Dedifferentiated amniotic fluid mesenchymal stem cell (primary cell): Measurements from ENCODE around the gene BCAS4.
"Not testable (repeated sequence)": the region's sequence is repeated elsewhere in the genome, so short reads cannot be mapped to it uniquely, and the experiment has no call there.

Source experiments
- DNase-seq: peaks from one replicate; pipeline ENCODE4 v3.0.0-alpha.2; 2016; ENCODE audit errors: extremely low spot score

The BCAS4 gene

GRCh38 chr20:50799176-50799889 is 4.5 kb downstream of the BCAS4 start:
- no peak for DNase-seq

DNA sequence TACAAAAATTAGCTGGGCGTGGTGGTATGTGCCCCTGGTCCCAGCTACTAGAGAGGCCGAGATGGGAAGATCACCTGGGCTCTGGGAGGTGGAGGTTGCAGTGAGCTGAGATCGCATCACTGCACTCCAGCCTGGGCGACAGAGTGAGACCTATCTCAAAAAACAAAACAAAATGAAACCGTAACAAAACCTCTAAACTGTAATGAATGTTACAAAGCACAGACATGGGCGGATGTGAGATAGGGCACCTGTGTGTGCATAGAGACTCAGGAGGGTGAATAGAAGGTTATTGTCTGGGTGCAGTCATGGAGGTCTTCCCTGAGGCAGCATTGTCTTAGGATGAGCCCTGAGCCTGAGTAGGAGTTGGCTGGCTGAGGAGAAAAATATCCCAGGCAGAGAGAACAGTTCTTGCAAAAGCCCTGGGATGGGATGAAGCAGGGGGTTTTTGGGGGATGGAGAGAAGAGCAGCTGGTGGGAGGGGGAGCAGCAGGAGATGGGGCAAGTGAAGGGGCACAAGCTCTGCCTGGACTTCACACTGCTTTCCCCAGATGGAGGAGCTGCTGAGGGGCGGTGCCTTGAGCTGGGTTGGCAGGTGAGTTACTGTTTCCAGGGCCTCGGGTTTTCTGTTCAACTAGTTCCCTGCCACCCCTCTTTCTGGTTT is 5.2 kb downstream of the BCAS4 start:
- DNase-seq: no peak

DNA sequence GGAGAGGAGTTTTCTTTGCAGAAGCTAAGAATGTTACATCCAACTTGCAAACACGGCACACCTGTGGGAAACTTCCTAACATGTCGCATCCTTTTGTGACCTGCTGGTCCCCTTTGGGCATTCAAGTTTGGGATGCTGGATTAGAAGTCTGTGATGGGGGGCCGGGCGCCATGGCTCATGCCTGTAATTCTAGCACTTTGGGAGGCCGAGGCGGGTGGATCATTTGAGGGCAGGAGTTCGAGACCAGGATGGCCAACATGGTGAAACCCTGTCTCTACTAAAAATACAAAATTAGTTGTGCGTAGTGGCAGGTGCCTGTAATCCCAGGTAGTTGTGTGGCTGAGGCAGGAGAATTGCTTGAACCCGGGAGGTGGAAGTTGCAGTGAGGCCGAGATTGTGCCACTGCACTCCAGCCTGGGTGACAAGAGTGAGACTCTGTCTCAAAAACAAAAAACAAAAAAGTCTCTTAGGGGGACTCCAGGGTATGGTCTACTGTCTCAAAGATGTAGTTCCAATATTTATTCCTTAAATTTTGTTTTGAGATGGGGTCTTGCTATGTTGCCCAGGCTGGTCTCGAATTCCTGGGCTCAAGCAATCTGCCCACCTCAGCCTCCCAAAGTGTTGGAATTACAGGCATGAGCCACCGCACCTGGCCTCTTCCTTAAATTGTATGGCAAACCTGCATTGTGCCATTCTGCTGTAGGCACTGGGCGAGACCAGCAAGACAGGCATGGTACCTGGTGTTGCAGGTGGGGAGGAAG is 6.3 kb downstream of the BCAS4 start:
- DNase-seq: not testable (repeated sequence)

DNA sequence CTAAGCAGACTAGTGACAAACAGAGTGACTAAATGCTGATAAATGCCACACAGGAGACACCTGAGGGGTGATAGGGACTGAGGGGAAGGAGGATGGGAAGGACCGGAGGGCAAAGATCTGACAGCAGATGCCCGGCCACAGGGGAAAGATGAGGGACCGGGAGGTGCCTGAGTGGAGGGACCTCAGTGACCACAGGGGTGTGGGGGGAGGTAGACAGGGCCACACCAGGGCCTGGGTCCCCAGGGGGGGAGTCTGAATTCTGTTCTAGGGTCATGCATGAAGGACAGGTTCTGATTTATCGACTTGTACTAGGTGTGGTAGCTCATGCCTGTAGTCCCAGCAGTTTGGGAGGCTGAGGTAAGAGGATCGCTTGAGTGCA is 6.9 kb downstream of the BCAS4 start:
- no peak for DNase-seq

GRCh38 chr20:50802289-50802688 is 7.4 kb downstream of the BCAS4 start:
- DNase-seq: no peak

GRCh38 chr20:50804437-50805348 is 9.8 kb downstream of the BCAS4 start:
- DNase-seq: no peak

DNA sequence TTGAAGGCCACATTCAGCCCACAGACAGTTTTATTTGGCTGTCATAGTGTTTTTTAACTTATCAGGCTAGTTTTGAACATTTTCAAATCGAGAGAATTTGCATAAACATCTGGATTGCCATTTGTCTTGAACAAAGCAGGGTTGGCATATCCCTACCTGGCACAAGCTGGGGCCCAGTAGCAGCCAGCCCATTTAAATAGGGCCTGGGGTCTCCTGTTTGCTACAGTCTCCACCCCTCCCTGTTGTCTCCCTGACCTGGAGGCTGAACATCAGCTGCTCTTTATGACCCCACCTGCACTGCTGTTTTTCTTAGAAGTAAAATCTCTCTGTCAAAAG is 10.5 kb downstream of the BCAS4 start:
- no peak for DNase-seq

DNA sequence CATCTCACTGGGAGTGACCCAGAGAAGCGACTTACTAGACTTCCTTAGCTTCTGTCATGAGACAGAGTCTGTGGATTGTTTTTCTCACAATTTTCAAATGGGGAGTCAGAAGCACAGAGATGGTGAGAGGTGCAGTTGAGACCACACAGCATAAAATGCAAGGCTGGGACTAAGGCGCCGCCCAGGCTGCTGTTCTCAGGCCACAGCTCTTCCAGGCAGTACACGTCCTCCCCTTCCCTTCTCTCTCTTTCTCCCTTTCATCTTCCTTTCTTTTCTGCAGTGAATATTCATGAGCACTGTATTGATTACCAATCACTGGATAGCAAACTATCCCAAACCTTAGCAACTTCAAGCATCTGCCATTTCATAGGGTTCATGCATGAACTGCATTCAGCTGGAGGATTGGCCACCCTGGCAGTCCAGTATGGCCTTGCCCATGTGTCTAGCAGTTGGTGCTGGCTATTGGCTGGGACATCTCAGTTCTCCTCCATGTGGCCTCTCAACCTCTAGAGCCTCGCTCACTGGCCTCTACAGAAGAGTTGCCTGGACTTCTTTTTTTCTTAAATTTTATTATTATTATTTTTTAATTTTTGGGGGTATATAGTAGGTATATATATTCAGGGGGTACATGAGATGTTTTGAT is 11.4 kb downstream of the BCAS4 start:
- DNase-seq: no peak

- no peak for DNase-seq
Measured at GRCh38 chr20:50810063-50810462, 15.2 kb downstream of the BCAS4 start.

GRCh38 chr20:50810842-50811241 is 16.0 kb downstream of the BCAS4 start:
- DNase-seq: no peak

- DNase-seq: no peak
Measured at GRCh38 chr20:50813101-50813643, 18.3 kb downstream of the BCAS4 start.

DNA sequence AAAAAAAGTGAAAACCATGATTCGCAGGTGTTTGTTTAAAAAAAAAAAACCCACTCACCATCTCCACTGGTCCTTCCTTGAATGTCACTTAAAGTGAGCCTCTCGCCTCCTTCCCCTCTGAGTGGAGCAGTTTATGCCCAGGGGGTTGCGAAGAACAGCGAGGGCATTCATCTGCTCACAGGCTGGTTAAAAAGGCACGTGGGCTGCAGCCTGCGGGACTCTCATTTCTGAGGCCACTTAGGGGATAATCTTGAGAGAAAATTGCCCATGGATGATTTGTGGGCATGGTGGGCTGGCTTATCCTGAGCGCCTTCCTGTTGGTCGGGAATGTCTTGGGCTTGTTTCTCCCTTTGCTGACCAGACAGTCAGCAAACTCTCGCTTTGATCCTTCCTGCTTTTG is 18.9 kb downstream of the BCAS4 start:
- no peak for DNase-seq

GRCh38 chr20:50814438-50815161 is 19.7 kb downstream of the BCAS4 start:
- no peak for DNase-seq

- no peak for DNase-seq
Measured at GRCh38 chr20:50815162-50815989, 20.5 kb downstream of the BCAS4 start.

GRCh38 chr20:50817776-50818172 is 22.9 kb downstream of the BCAS4 start:
- DNase-seq: no peak

- no peak for DNase-seq
Measured at GRCh38 chr20:50819349-50819748, 24.5 kb downstream of the BCAS4 start.

- no peak for DNase-seq
Measured at GRCh38 chr20:50820515-50821256, 25.8 kb downstream of the BCAS4 start.

DNA sequence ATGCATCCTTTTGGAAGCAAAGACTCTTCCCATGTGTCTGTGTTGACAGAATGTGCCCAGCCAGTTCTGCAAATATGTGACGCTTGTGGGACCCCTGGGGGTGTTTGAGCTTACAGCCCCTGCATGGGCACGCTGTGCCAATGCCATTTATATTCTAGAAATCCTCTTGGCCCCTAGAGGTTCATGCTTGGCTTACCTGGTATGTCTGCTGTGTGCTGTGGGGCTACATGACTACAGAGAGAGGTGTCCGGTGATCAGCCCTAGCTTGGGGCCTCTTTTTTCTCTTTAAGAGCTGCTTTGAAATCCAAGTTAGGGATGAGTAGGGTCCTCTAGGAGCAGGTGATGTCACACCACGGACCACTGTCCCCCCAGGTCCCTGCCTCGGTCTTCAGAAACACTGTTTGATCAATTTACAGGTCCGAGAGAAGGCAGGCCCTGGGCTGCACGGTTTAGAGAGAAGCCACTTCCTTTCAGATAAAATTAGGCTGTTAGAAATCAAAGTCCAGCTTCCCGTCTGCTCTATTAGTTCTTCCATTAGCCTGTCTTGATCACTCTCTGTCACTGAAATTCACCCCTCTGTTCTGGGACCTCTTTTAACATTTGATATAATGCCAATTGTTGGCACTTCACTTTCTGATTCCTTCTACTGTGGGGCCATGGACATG is 26.5 kb downstream of the BCAS4 start:
- DNase-seq: no peak
